Gastroesophageal sphincter (tissue), 3 donors: ENCODE results near the gene ZNF485.

Experiments
- EP300 ChIP-seq: sonication (generic); formaldehyde crosslinking; IDR thresholded peaks from one replicate; pipeline ENCODE4 v1.6.1; 2017; ENCODE audit warnings: antibody characterized with exemption, mild to moderate bottlenecking
- POLR2A ChIP-seq, 2 donors: fragments of 450-650 bp; IDR thresholded peaks; one replicate each; pipeline ENCODE4 v1.6.1; 2017; ENCODE audit warnings: antibody characterized with exemption in 2 of 2, mild to moderate bottlenecking in 2 of 2, moderate library complexity in 1 of 2
- TF ChIP-seq, protein P1 (sequence below), 4 experiments: fragments of 200-600 bp in 2 of 4; fragments of 450-650 bp in 2 of 4; sonication (generic) in 1 of 4; IDR thresholded peaks; one replicate each; pipeline ENCODE4 v1.5.1; 2017 to 2019; ENCODE audit warnings: antibody characterized with exemption in 4 of 4, mild to moderate bottlenecking in 2 of 4, moderate library complexity in 2 of 4

DNA sequence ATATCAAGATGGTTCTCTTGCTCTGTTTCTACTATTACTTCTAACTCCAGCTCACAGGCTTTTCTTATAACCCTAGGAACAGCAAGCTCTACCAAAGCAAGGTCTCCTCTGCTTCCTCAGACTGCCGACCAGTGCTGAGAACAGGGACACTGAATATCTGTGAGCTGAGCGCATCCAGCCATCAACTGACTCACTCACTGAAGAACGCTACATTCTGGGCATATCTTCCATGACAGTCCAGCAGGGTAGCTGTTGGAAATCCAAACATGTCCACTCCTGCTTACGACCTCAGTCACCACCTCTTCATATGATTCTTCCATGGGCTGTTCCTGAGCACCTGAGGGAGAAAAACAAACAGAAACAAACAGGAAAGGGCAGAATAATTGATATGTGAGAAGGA lies 39.6 kb downstream of the ZNF485 start:
- TF ChIP-seq, protein P1, sequence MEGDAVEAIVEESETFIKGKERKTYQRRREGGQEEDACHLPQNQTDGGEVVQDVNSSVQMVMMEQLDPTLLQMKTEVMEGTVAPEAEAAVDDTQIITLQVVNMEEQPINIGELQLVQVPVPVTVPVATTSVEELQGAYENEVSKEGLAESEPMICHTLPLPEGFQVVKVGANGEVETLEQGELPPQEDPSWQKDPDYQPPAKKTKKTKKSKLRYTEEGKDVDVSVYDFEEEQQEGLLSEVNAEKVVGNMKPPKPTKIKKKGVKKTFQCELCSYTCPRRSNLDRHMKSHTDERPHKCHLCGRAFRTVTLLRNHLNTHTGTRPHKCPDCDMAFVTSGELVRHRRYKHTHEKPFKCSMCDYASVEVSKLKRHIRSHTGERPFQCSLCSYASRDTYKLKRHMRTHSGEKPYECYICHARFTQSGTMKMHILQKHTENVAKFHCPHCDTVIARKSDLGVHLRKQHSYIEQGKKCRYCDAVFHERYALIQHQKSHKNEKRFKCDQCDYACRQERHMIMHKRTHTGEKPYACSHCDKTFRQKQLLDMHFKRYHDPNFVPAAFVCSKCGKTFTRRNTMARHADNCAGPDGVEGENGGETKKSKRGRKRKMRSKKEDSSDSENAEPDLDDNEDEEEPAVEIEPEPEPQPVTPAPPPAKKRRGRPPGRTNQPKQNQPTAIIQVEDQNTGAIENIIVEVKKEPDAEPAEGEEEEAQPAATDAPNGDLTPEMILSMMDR (IDR thresholded peaks at IDR 0.05): no peak
- no peak for TF ChIP-seq EP300
- no peak for TF ChIP-seq POLR2A (IDR thresholded peaks at IDR 0.05)
